HFF-Myc (cell line): ENCODE results near the gene EVPLL.
"Not testable (repeated sequence)": the region's sequence is repeated elsewhere in the genome, so short reads cannot be mapped to it uniquely, and the experiment has no call there.

Experiments used
- DNase-seq: peaks from one replicate; pipeline ENCODE4 v3.0.0-alpha.2; 2011; ENCODE audit warnings: low read depth; ENCODE audit errors: extremely low read depth
- H3K4me3 ChIP-seq: replicated peaks from 2 replicates; pipeline ENCODE4 v1.5.1; 2011; ENCODE audit warnings: low read depth, mild to moderate bottlenecking, control low read depth, low read length
- TF ChIP-seq, protein P1 (sequence below): IDR thresholded peaks from 2 replicates; pipeline ENCODE4 v1.5.1; 2012; ENCODE audit warnings: mild to moderate bottlenecking, low read depth, low read length, control low read depth; ENCODE audit errors: missing control alignments

The EVPLL gene

GRCh38 chr17:18377437-18378204 is at the start of gene EVPLL:
TSS of gene EVPLL (plus strand) at chr17:18377778. CDS start at chr17:18380938, 3,160 bp downstream.
- TF ChIP-seq, protein P1, sequence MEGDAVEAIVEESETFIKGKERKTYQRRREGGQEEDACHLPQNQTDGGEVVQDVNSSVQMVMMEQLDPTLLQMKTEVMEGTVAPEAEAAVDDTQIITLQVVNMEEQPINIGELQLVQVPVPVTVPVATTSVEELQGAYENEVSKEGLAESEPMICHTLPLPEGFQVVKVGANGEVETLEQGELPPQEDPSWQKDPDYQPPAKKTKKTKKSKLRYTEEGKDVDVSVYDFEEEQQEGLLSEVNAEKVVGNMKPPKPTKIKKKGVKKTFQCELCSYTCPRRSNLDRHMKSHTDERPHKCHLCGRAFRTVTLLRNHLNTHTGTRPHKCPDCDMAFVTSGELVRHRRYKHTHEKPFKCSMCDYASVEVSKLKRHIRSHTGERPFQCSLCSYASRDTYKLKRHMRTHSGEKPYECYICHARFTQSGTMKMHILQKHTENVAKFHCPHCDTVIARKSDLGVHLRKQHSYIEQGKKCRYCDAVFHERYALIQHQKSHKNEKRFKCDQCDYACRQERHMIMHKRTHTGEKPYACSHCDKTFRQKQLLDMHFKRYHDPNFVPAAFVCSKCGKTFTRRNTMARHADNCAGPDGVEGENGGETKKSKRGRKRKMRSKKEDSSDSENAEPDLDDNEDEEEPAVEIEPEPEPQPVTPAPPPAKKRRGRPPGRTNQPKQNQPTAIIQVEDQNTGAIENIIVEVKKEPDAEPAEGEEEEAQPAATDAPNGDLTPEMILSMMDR, result no peak
- H3K4me3 ChIP-seq, result no peak within 1 kb of the TSS
- no peak for DNase-seq

GRCh38 chr17:18328643-18329204 is 48.9 kb upstream of the EVPLL start:
- H3K4me3 ChIP-seq, result no peak overlapping the region
- TF ChIP-seq, protein P1, result no peak
- DNase-seq, result no peak

DNA sequence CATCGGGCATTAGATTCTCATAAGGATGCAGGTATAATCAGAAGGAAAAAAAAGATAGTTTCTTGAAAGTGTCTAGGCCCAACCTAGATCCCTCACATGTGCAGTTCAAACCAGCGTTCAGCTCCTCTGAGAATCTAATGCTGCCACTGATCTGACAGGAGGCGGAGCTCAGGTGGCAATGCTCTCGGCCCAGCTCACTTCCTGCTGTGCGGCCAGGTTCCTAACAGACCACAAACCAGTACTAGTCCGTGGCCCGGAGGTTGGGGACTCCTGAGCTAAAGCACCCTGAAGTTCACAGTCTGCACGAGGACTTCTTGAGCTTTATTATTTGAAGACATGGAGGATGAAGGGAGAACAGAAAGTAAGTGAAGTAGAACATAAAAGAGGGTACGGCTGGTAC is 45.7 kb upstream of the EVPLL start:
- TF ChIP-seq, protein P1, result no peak
- no peak for DNase-seq
- H3K4me3 ChIP-seq, result no peak overlapping the region

GRCh38 chr17:18332909-18333489 is 44.6 kb upstream of the EVPLL start:
- TF ChIP-seq, protein P1, result no peak
- DNase-seq, result no peak
- no peak overlapping the region for H3K4me3 ChIP-seq

GRCh38 chr17:18338158-18338557 is 39.4 kb upstream of the EVPLL start:
- DNase-seq, H3K4me3 ChIP-seq: not testable (repeated sequence)

DNA sequence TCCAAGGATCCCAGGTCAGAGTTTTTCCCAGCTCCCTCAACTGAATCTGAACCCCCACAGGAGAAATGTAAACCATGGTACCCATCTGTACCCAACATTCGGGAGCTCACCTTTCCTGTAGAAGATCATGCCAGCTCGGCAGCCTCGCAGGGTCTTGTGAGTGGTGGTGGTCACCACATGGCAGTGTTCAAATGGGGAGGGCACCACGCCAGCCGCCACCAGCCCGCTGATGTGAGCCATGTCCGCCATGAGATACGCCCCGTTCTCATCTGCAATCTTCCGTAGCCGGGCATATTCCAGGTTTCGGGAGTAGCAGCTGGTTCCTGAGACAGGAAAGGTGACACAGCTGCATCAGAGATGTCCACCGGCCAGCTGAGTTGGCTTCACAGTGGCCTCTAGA is 37.6 kb upstream of the EVPLL start:
- H3K4me3 ChIP-seq, result no peak overlapping the region
- TF ChIP-seq, protein P1, result no peak
- DNase-seq, result no peak

DNA sequence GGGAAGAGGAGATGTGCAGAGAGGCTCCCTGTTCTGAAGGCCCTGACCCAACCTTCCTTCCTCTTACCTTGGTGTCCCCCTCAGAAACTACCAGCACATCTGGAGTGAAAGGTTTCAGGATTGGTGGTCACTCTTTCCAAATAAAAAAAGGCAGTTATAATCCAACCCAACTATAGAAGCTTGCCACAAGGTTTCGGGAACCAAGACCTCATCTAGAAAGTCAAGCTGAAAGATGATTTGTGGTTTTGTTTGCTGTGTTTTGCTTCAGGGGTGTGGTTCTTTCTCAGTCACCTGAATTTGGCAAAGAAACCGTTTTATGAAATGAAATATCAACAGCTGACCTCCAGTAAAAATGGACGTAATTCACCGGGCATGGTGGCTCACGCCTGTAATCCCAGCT is 33.6 kb upstream of the EVPLL start:
- no peak overlapping the region for H3K4me3 ChIP-seq

More for the DNA sequence above, 33.6 kb upstream of the EVPLL start:
- TF ChIP-seq, protein P1, result no peak
- no peak for DNase-seq
